ENCODE data around the gene USP43.

Gene USP43

GRCh38 chr17:9702914-9703780, 57.8 kb downstream of the USP43 start:
- in situ Hi-C loops (cut with MboI; ENCODE audit: low sequenced_read_pairs, unreplicated experiment): no loop called here
- DNase-seq (ENCODE audit: low spot score): no peak
- no peak for TF ChIP-seq CTCF (IDR thresholded peaks at IDR 0.05; ENCODE audit: borderline replicate concordance, control extremely low read depth, extremely low read depth, insufficient read depth, missing control alignments)

- in situ Hi-C loops (cut with MboI; ENCODE audit: low sequenced_read_pairs, unreplicated experiment): no loop called here
- DNase-seq (ENCODE audit: low spot score): no peak
- no peak for TF ChIP-seq CTCF (IDR thresholded peaks at IDR 0.05; ENCODE audit: borderline replicate concordance, control extremely low read depth, extremely low read depth, insufficient read depth, missing control alignments)
Observed at GRCh38 chr17:9703781-9704082, 58.4 kb downstream of the USP43 start.

GRCh38 chr17:9705745-9706144, 60.4 kb downstream of the USP43 start:
- no peak for DNase-seq (ENCODE audit: low spot score)
- TF ChIP-seq CTCF (IDR thresholded peaks at IDR 0.05; ENCODE audit: borderline replicate concordance, control extremely low read depth, extremely low read depth, insufficient read depth, missing control alignments): no peak
- in situ Hi-C loops (cut with MboI; ENCODE audit: low sequenced_read_pairs, unreplicated experiment): no loop called here

- DNase-seq (ENCODE audit: low spot score): no peak
- TF ChIP-seq CTCF (IDR thresholded peaks at IDR 0.05; ENCODE audit: borderline replicate concordance, control extremely low read depth, extremely low read depth, insufficient read depth, missing control alignments): no peak
- in situ Hi-C loops (cut with MboI; ENCODE audit: low sequenced_read_pairs, unreplicated experiment): no loop called here
Observed at GRCh38 chr17:9707948-9708347, 62.6 kb downstream of the USP43 start.

DNA sequence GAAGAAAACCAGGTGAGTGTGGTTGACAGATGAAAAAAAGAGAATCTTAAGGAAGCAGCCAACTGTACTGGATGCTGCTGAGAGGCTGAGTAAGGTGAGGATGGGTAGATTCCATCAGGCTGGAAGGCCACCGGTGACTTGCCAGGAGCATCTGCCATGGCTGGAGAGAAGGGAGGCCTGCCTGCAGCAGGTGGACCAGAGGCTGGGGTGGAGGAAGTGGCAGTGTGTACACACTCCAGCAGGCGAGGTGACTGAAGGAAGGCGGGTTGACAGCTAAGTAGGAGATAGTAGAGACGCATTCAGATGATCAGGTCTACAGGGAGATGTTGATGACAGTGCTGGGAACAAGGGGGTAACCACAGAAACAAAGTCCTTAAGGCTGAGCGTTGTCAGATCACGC, 69.5 kb downstream of the USP43 start:
- no peak for TF ChIP-seq CTCF (IDR thresholded peaks at IDR 0.05; ENCODE audit: borderline replicate concordance, control extremely low read depth, extremely low read depth, insufficient read depth, missing control alignments)
- DNase-seq (ENCODE audit: low spot score): no peak
- in situ Hi-C loops (cut with MboI; ENCODE audit: low sequenced_read_pairs, unreplicated experiment): no loop called here

- no peak for TF ChIP-seq CTCF (IDR thresholded peaks at IDR 0.05; ENCODE audit: borderline replicate concordance, control extremely low read depth, extremely low read depth, insufficient read depth, missing control alignments)
- DNase-seq (ENCODE audit: low spot score): no peak
- in situ Hi-C loops (cut with MboI; ENCODE audit: low sequenced_read_pairs, unreplicated experiment): no loop called here
Observed at GRCh38 chr17:9715503-9716016, 70.2 kb downstream of the USP43 start.
